HG02623 (cell line): Measurements from ENCODE around the gene ICE2.
"Not testable (repeated sequence)": the region's sequence is repeated elsewhere in the genome, so short reads cannot be mapped to it uniquely, and the experiment has no call there.

ENCODE experiments used
- ATAC-seq: cut with Tn5 transposase; IDR thresholded peaks from one replicate; pipeline ENCODE4 v1.9.1; 2021; ENCODE audit warnings: moderate library complexity; ENCODE audit not compliant: unreplicated experiment

ICE2 gene

GRCh38 chr15:60412807-60413206, 66.1 kb downstream of the ICE2 start:
- not testable (repeated sequence) for ATAC-seq

DNA sequence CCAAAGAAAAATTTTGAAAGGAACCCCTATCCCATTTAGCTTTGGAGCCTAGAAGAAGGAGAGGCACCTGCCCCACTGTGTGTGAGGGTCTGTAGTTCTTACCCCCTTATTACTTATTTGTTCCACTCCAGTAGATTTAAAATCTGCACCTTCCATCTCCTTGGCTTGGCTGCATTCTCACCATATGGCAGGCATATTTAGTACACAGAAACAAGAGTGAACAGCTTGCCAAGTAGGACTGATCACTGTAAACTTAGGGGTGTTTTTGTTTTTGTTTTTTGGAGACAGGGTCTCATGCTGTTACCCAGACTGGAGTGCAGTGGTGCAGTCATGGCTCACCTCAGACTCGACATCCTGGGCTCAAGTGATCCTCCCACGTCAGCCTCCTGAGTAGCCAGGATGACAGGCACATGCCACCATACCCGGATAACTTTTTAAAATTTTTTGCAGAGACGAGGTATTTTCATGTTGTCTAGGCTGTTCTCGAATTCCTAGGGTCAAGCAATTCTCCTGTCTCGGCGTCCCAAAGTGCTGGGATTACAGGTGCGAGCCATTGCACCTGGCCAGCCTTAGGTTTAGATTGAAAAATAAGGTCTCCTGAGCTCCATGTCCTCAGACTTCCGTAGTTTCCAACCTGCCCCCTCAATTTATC, 67.0 kb downstream of the ICE2 start:
- no peak for ATAC-seq

DNA sequence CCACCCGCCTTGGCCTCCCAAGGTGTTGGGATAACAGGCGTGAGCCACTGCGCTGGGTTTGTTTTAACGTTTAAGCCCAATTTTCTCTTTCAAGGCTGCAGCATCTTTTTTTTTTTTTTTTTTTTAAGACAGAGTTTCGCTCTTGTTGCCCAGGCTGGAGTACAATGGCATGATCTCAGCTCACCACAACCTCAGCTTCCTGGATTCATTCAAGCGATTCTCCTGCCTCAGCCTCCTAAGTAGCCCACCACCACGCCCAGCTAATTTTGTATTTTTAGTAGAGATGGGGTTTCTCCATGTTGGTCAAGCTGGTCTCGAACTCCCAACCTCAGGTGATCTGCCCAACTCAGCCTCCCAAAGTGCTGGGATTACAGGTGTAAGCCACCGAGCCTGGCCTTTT, 68.6 kb downstream of the ICE2 start:
- ATAC-seq: not testable (repeated sequence)

DNA sequence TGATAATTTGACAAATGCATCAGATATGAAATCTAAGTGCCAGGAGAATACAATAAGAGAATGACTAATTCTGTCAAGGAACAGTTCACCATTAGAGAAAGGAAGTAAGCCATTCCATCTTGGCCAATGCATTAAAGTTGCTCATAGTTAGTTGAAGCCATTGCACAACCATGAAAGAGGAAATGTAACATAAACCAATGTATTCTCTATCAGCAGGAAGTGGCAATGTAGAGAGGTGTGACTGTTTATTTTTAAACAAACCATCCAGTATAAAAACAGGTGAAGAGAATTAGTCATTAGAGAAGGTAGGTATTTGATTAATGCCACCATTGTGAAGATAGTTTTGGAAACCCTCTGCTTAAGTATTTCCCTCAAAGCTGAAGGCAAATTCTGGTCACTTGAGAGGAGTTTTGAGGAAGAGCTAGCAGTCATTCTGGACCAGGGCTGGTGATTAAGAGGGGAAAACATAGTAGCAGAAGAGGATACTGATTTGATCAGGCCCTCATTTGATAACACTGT, 70.4 kb downstream of the ICE2 start:
- ATAC-seq: no peak

GRCh38 chr15:60407415-60407805, 71.5 kb downstream of the ICE2 start:
- ATAC-seq: no peak

- no peak for ATAC-seq
Measured at GRCh38 chr15:60406513-60407414, 72.2 kb downstream of the ICE2 start.

DNA sequence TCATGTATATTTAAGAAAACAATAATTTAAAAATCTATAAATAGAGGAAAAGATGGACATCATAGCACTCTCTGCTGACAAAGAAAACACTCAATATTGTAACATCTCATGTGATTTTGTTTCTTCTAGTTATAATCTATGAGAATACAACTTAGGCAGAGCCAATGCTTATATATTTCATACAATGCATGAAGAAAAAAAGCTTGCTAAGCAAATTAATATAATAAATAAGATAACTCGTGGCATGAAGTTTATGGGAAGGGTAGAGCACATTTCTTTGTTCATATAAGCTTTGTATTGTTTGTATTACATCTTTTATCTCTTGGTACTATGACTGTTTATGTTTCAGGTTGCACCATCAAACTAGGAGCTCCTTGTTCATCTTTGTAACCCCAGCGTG, 73.5 kb downstream of the ICE2 start:
- no peak for ATAC-seq

DNA sequence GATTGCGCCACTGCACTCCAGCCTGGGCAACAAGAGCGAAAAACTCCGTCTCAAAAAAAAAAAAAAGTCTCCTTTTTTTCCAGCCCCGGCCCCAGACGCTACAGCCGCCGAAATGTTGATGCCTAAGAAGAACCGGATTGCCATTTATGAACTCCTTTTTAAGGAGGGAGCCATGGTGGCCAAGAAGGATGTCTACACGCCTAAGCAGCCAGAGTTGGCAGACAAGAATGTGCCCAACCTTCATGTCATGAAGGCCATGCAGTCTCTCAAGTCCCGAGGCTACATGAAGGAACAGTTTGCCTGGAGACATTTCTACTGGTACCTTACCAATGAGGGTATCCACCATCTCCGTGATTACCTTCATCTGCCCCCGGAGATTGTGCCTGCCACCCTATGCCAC, 74.6 kb downstream of the ICE2 start:
- ATAC-seq: not testable (repeated sequence)

DNA sequence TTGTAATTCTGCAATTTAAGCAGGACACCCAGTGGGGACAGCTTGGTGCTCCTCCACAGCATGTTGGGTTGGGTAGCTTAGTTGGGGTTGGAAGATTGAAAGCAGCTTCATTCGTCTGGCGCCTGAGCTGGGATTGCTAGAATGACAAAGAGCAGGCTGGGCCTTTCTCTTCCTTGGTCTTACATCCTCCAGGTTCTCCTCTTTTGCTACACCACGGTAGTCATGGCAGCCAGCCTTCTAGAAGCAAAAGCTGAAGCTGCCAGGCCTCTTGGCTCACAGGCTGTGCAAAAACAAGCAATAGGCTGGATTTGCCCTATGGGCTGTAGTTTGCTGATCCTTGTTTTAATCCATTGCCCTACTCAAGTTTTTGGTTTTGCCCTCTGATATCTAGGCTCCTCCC, 78.0 kb downstream of the ICE2 start:
- ATAC-seq: no peak

DNA sequence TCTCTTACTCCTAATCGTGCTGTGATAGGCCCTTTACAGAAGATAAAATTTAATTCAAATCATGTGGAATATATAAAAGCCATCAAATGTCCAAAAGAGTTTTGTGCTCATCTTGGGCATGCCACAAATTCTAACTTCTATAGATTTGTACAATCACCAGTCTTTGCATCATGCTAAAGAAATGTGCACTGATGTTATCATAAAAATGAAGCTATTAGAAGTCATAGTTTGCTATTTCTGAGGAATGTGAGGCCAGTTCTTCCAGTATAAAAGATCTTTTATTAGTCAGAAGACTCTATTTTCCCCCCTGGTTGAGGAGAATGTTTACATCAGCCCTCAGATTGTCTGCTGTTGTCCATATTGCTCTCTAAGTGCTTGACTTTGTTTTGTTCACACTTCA, 79.0 kb downstream of the ICE2 start:
- no peak for ATAC-seq

- no peak for ATAC-seq
Measured at GRCh38 chr15:60399246-60399915, 79.6 kb downstream of the ICE2 start.

GRCh38 chr15:60397772-60398445, 81.0 kb downstream of the ICE2 start, which contains the start of gene ANXA2:
Gene ANXA2 (minus strand): TSS chr15:60397986. CDS start chr15:60386075, 11,911 bp downstream.
- ATAC-seq: peak; percentile 60

DNA sequence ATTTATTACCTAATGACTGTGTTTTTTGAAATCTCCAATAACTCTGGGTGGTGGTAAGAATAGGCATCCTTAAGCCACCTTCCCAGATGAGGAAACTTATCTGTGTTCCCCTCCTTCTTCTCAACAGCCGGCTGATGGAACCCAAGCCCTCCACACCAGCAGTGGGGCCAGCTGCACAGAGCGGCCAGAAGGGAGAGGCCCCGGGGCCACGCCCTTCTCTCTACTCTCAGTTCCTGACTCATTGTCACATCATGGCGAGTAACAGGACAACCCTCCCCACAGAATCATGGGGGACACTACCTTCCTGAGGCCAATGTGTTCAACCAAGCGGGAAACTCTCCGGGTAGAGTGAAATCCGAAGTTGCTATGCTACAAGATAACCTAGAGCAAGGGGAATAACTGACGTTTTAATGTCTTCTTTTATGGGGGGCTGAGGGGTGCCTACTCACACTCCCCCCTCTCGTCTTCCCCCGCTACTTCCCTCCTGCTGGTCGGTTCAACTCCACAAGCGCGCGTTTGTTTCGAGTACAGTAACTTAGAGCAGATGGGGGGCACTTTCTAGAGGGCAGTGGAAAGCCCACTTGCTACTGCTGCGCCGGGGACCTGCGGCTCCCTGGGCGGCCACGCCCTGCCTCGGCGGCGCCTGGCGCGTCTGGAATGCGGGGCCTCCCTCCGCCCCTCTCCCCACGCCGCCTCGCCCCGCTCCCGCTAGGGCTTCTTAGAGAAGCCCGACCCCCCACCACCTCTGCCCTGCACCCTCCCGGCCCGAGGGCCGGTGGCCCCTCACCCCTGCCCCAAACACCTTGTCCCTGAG, 81.8 kb downstream of the ICE2 start:
- ATAC-seq: peak; percentile 80

- ATAC-seq: no peak
Measured at GRCh38 chr15:60396560-60396957, 82.4 kb downstream of the ICE2 start.

DNA sequence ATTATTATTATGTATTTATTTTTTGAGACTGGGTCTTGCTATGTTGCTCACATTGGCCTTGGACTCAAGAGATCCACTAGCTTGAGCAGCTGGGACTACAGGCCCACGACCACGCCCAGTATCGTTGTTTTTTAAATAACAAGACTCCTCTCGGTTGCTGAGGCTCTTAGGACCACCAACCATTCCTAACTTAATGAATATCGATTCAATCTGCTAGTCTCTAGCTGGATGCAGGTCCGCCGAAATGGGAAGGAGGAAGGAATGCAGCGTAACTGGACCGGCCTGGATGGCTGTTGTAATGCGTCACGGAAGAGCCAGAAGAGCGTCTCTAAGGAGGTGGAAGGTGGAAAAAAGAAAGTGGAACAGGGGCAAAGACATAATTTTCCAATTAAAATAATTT, 82.8 kb downstream of the ICE2 start:
- ATAC-seq: no peak

DNA sequence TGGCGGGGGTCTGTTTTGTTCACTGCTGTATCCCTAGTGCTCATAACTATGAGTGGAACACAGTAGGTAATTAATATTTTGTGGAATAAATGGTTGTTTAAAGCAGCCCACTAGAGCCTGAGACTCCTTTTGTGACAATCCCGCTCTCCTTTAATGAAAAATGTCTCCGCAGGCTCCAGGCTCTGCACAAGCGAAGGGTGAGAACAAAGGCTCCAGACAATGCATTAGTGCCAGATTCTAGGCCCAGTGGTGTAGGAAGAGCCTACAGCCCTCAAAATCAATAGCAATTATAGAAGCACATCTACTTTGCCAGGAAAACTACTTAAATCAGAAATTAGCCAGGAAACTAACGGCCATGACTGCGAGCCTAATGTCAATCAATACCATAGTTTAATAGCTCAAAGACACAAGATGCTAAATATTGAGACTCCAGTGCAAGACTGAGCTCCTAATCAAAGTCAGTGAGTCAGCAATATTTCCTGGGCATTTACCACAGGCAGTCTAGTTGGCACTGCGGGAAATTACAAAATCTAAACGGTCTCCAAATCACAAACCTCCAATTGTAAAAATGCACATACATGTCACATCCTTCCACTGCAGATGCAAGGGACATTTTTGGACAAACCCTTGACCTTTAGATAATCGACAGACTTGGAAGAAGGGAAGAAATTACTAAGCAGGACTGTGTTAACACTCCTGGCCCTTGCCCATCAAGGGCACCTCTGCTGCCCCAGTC, 83.5 kb downstream of the ICE2 start:
- no peak for ATAC-seq

- ATAC-seq: no peak
Measured at GRCh38 chr15:60394689-60395097, 84.2 kb downstream of the ICE2 start.

DNA sequence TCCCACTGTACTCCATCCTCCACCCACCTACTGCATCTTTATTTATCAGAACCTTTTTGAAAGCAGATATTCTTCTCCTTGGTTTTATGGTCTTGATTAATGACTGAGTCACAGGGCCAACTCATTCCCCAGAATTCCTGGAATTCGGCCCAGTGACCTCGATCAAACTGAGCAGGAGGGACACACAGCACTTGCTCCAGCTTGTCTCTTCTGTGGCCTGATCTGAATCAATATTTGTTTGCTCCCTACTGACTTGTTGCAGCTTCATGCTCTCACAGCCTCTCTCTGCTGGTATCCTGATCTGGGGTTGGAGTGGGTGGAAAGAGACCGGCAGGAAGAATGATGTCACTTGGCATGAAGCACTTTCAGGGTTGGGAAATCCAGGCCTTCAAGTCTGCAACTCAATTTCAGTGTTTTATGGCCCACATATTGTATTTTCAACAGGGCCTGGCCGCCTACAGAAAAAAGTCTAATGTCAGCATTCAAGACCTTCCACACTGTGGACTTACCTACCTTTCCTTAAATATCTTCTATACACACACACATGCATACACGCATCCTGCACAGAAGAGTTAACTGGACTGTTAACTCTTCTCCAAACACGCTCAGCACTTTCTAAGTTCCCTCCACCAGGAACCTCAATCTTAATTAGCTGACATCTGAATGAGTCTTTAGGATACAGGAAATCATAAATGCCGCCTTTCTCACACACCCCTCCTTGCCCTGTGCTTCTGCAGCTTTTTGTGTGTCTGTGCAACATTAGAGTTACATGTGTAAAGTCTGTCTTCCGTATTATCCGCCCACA, 85.8 kb downstream of the ICE2 start:
- no peak for ATAC-seq

- no peak for ATAC-seq
Measured at GRCh38 chr15:60392601-60392985, 86.3 kb downstream of the ICE2 start.
